PC-9 (cell line): ENCODE measurements around the gene MAFG. TPM values are rescaled to one million over a fixed set of nuclear protein-coding genes. Genes with fewer than 3 reads are reported as not detected.

Experiments
- Bru-seq: library from RNA; stranded (reverse); fragments of 400-500 nt; gene quantifications from one replicate; lab custom pipeline; 2021; lab: Mats Ljungman, UMichigan
- BruChase-seq, 2 experiments: library from RNA; stranded (reverse); fragments of 400-500 nt; gene quantifications; one replicate each; lab custom pipeline; 2021; lab: Mats Ljungman, UMichigan
- BruUV-seq: library from RNA; stranded (reverse); fragments of 400-500 nt; replicated peaks from 2 replicates; lab custom pipeline; 2021; lab: Mats Ljungman, UMichigan
- CTCF ChIA-PET: fragments of 300-600 bp; sonication (Branson Sonifier 250); formaldehyde crosslinking; loops from one replicate; lab custom pipeline; 2022; ENCODE audit warnings: antibody characterized with exemption; lab: Charles Lee
- POLR2A ChIA-PET: fragments of 300-600 bp; sonication (Branson Sonifier 250); formaldehyde crosslinking; loops from one replicate; lab custom pipeline; 2022; ENCODE audit warnings: antibody characterized with exemption; ENCODE audit not compliant: unreplicated experiment; lab: Charles Lee
- DNase-seq, 2 experiments: peaks; one replicate each; pipeline versions ENCODE4 v3.0.0 to v3.0.0-alpha.2; 2015 to 2022; ENCODE audit warnings: mixed read lengths in 1 of 2
- H2AFZ ChIP-seq: fragments of 200-600 bp; sonication (generic); 2 replicates; pipeline ENCODE4 v1.8.1; 2017; ENCODE audit warnings: antibody characterized with exemption
- H3F3A ChIP-seq: fragments of 200-600 bp; sonication (generic); 2 replicates; pipeline ENCODE4 v1.8.1; 2017; ENCODE audit warnings: antibody characterized with exemption, mild to moderate bottlenecking, low read depth; ENCODE audit not compliant: insufficient read depth
- H3K27ac ChIP-seq: fragments of 200-600 bp; sonication (generic); 2 replicates; pipeline ENCODE4 v1.6.1; 2016; ENCODE audit warnings: mixed run types
- H3K27me3 ChIP-seq: fragments of 200-600 bp; sonication (generic); 2 replicates; pipeline ENCODE4 v1.6.1; 2016; ENCODE audit warnings: low read depth, mixed run types; ENCODE audit not compliant: insufficient read depth
- H3K36me3 ChIP-seq: fragments of 200-600 bp; sonication (generic); 2 replicates; pipeline ENCODE4 v1.6.1; 2016; ENCODE audit warnings: low read depth, mixed run types
- H3K4me1 ChIP-seq: fragments of 200-600 bp; sonication (generic); replicated peaks from 2 replicates; pipeline ENCODE4 v1.6.1; 2016; ENCODE audit warnings: mixed run types; ENCODE audit not compliant: insufficient read depth
- H3K4me2 ChIP-seq: fragments of 200-600 bp; sonication (generic); 2 replicates; pipeline ENCODE4 v1.6.1; 2017; ENCODE audit warnings: mixed run types
- H3K4me3 ChIP-seq: fragments of 200-600 bp; sonication (generic); 2 replicates; pipeline ENCODE4 v1.6.1; 2016; ENCODE audit warnings: mixed run types
- H3K79me2 ChIP-seq: fragments of 200-600 bp; sonication (generic); 2 replicates; pipeline ENCODE4 v1.6.1; 2017; ENCODE audit warnings: low read depth, mixed run types
- H3K9me2 ChIP-seq: fragments of 200-600 bp; sonication (generic); 2 replicates; pipeline ENCODE4 v1.8.1; 2017; ENCODE audit warnings: mild to moderate bottlenecking; ENCODE audit not compliant: insufficient read depth
- H3K9me3 ChIP-seq: fragments of 200-600 bp; sonication (generic); 2 replicates; pipeline ENCODE4 v1.8.1; 2016; ENCODE audit warnings: low read depth; ENCODE audit not compliant: insufficient read depth
- H4K20me1 ChIP-seq: fragments of 200-600 bp; sonication (generic); 2 replicates; pipeline ENCODE4 v1.8.1; 2017; ENCODE audit not compliant: insufficient read depth
- EZH2 ChIP-seq: fragments of 200-600 bp; sonication (generic); IDR thresholded peaks from 2 replicates; pipeline ENCODE4 v1.8.0; 2017; ENCODE audit warnings: antibody characterized with exemption, low read depth
- intact Hi-C: fragments of 100-400 bp; cut with micrococcal nuclease; formaldehyde crosslinking; loops from one replicate; pipeline ENCODE4 v1.10.0; 2022; ENCODE audit not compliant: unreplicated experiment
- long read RNA-seq: library from polyadenylated mRNA; stranded (forward); transcript quantifications from one replicate; pipeline ENCODE4 v2.0.0, GENCODE V29; 2022
- total RNA-seq: library from RNA; stranded (reverse); gene quantifications from 2 replicates; pipeline ENCODE4 v1.2.3, GENCODE V29; 2021
- TF ChIP-seq, protein P1 (sequence below): fragments of 200-600 bp; sonication (generic); conservative IDR thresholded peaks from 2 replicates; pipeline ENCODE4 v1.6.1; 2017; ENCODE audit warnings: mixed run types, antibody characterized with exemption, mild to moderate bottlenecking, moderate library complexity

Gene MAFG
- total RNA-seq (79.5 and 85.9 TPM in 2 replicates), Bru-seq, nascent RNA (percentile 90 among the genes with signal in this experiment), BruChase-seq, experiment 1, labeled RNA remaining after a 2-hour chase (percentile 99 among the genes with signal in this experiment), BruChase-seq, experiment 2, labeled RNA remaining after a 6-hour chase (percentile 97 among the genes with signal in this experiment)
- long read RNA-seq, full-length matches to known transcripts = 111 of 147 reads
- long read RNA-seq, partial matches to known transcripts = 8 of 147 reads
- long read RNA-seq, other reads (novel, unspliced or antisense) = 28 of 147 reads

DNA sequence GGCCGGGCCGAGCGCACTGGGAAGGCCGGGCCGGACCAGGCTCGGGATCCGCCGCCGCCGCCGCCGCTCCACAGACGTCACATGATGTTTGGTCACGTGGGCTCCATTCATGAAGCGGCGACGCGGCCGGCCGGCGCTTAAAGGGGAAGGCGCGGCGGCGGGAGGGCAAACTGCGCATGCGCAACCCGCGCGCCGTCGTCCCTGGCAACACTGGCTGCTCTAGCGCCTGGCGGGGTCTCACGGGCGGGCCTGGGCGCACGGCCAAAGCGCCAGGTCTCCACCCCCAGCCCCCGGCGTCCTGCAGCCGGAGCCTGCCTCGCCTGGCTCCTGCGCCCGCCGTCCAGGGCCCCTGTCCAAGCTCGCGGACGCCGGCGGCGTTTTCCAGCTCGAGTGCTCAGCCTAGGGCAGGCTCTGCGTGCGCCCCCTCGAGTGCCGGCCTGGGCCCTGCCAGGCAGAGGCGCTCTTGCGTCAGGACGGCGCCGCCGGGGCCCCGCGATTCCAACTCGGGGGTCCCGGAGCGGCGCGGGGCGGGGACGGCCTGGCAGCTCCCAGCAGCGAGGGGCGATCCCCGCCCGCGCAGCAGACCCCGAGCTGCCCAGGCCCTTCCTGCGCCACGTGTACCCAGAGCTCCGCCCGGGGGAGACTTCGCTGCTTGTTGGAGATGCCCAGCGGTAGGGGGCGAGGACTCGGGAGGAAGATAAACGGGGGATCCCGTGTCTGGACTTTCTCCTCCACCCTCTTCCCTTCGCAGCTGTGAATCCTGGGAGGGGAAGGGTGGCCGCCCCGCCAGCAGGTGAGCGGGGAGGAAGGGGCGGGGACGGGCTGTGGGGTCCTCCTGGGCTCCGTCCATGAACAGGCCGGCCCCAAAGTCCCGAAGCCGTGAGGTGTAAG, at the start of gene MAFG:
Gene MAFG, minus strand, starts transcription at position 83 of the 891 bp plus-strand sequence. CDS start 4,550 bp downstream, outside the sequence.
- no TSS peak for BruUV-seq
- Histone ChIP-seq H2AFZ (peak within 1 kb of the TSS; percentile 79; the same call in 1 of the 2 replicates), H4K20me1 (peaks cover 10% of the 10 kb centered on the region; the same call in 1 of the 2 replicates), H3K27me3 (no peaks in the 10 kb centered on the region), H3K79me2 (peaks cover 33% of the 10 kb centered on the region), H3K36me3 (no peaks in the 10 kb centered on the region), H3K9me2 (no peaks in the 10 kb centered on the region), H3K27ac (peak within 1 kb of the TSS; percentile 87), H3K4me2 (peak within 1 kb of the TSS; percentile 86), H3F3A (peaks cover 16% of the 10 kb centered on the region; the same call in 1 of the 2 replicates), H3K9me3 (no peaks in the 10 kb centered on the region), H3K4me1 (peaks cover 27% of the 10 kb centered on the region), H3K4me3 (peak within 1 kb of the TSS; percentile 73)
- intact Hi-C loops = loop anchor here (2.0 to 5.0 kb wide), 2 partner anchors 53 to 61 kb away; no protein-coding TSS in a partner anchor
- ChIA-PET POLR2A (interaction anchor here (0.5 to 1.0 kb wide), 3 partner anchors 17 to 269 kb away, joined by 4 to 16 read pairs (median 6); partner anchors contain the start of gene PCYT2), CTCF (interaction anchor here (0.5 to 1.1 kb wide), 3 partner anchors 12 to 92 kb away, joined by 3 to 7 read pairs (median 3); no protein-coding TSS in a partner anchor)
- TF ChIP-seq, protein P1, sequence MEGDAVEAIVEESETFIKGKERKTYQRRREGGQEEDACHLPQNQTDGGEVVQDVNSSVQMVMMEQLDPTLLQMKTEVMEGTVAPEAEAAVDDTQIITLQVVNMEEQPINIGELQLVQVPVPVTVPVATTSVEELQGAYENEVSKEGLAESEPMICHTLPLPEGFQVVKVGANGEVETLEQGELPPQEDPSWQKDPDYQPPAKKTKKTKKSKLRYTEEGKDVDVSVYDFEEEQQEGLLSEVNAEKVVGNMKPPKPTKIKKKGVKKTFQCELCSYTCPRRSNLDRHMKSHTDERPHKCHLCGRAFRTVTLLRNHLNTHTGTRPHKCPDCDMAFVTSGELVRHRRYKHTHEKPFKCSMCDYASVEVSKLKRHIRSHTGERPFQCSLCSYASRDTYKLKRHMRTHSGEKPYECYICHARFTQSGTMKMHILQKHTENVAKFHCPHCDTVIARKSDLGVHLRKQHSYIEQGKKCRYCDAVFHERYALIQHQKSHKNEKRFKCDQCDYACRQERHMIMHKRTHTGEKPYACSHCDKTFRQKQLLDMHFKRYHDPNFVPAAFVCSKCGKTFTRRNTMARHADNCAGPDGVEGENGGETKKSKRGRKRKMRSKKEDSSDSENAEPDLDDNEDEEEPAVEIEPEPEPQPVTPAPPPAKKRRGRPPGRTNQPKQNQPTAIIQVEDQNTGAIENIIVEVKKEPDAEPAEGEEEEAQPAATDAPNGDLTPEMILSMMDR = no peak; the same call in 1 of the 2 replicates
- TF ChIP-seq EZH2 = no peak
- DNase-seq = peak; percentile 70 to 97

DNA sequence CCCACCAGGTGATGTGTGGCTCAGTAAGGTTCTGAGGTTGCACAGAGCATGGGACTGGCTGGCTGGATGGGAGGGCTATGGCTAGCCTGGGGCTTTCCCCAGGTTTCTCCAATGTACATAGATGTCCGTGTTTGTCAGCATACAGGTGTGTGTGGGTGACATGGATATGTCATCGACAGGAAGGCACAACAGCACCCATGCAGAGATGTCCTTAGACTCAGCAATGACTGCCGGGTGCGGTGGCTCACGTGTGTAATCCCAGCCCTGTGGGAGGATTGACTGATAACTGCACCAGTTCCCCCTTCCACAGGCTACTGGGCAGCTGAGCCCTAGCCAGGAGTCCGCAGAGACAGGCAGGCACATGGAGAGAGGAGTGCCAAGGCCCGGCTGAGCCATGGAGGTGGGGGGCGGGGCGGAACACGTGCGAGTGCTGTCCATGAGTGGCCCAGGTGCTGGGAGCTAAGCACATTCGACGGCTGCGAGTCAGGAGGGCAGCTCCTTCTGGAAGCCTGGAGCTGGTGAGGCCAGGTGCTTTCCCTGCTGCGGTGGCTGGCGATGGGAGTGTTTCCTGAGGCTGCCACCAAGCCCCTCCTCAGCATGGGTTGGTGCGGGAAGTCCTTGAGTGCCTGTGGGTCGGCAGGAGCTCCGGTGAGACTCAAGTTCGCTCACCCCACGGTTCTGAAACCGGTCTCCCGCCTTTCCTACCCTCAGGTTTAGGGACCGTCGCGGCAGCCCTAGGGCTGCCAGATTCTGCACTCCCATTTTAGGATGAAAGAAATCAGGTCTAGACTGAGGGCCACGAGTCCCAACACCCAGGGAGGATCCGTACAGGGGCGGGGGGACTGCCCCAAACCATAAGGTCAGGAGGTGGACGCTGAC, 49.0 kb upstream of the MAFG start:
- Histone ChIP-seq H2AFZ (peak overlapping the region; percentile 87), H3F3A (peaks cover 27% of the 10 kb centered on the region), H3K27ac (no peak overlapping the region), H3K9me3 (no peaks in the 10 kb centered on the region), H3K4me1 (peaks cover 20% of the 10 kb centered on the region), H3K9me2 (no peaks in the 10 kb centered on the region), H3K4me3 (peak overlapping the region; percentile 62), H3K36me3 (no peaks in the 10 kb centered on the region), H3K79me2 (peaks cover 4% of the 10 kb centered on the region; the same call in 1 of the 2 replicates), H4K20me1 (0 out of 2 replicates have a peak, but pooled peaks cover 5% of the 10 kb centered on the region), H3K27me3 (no peaks in the 10 kb centered on the region), H3K4me2 (peak overlapping the region; percentile 96)
- ChIA-PET CTCF (no interaction called here), POLR2A (no interaction called here)
- BruUV-seq = TSS peak; percentile 70
- no peak for DNase-seq
- TF ChIP-seq, protein P1 = no peak
- TF ChIP-seq EZH2 = no peak
- intact Hi-C loops = no loop called here
